Measurements from ENCODE around the gene LINS1. TPM values are rescaled to one million over a fixed set of nuclear protein-coding genes. Genes with fewer than 3 reads are reported as not detected.

LINS1 gene
- total and polyA plus RNA-seq, 10 of the 15 experiments (the other 5 are each of a cell fraction or from before 2014, with no cell fraction given) = 13.5 to 33.1 (median 20.3) TPM

DNA sequence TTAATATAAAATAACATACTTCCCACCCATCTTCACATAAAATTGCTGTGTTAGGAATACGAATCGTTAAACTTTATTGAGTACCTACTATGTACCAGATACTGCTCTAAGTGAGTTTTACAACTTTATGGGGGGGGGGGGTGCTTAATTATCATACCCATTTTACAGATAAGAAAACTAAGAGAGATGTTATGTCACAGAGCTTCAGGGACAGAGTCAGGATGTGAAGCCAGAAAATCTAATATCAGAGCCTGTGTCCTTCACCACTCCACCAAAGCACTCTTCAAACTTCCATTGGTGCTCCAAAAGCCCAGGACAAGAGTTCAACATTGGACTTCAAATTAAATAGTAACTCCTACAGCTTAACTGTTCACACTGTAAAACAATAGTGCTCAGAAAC is 8.6 kb downstream of the LINS1 start:
- no peaks in the 10 kb centered on the region for H4K20me1 ChIP-seq (ENCODE audit: control insufficient read depth, insufficient read depth)
- FAIRE-seq (no peak), ATAC-seq (no peak), DNase-seq (ENCODE audit: low read depth, low spot score) (no peak)
- TF ChIP-seq CBX5 (IDR thresholded peaks at IDR 0.05; ENCODE audit: low read depth) (no peak), NRF1 (conservative IDR thresholded peaks at IDR 0.05; ENCODE audit: low read depth, low read length) (no peak)
- peaks cover 44% of the 10 kb centered on the region for H3K79me2 ChIP-seq (ENCODE audit: control insufficient read depth, insufficient read depth, low read length)
- no peak overlapping the region for H2AFZ ChIP-seq (ENCODE audit: control insufficient read depth, low read depth, low read length)
- H3K4me2 ChIP-seq (ENCODE audit: control insufficient read depth, insufficient read depth) = no peak overlapping the region
- RAD21 ChIA-PET (ENCODE audit: unreplicated experiment) = no interaction called here
- CTCF ChIA-PET = interaction anchor here (1.1 to 1.3 kb wide), 2 partner anchors 11 to 21 kb away, joined by 3 to 4 read pairs; no protein-coding TSS in a partner anchor
- peaks cover 19% of the 10 kb centered on the region for H3K4me1 ChIP-seq (ENCODE audit: control insufficient read depth, insufficient read depth, low read length)
- peaks cover 0 to 2% of the 10 kb centered on the region in 2 experiments; a peak in 1 of 4 replicates for H3K36me3 ChIP-seq (ENCODE audit: control insufficient read depth in 2 of 2, insufficient read depth in 2 of 2, low read length in 1 of 2)
- H3K4me3 ChIP-seq = no peak overlapping the region
- WGBS (ENCODE audit: insufficient coverage, insufficient replicate concordance, low lambda C conversion rate, missing lambda C conversion rate) = 98% methylated on average over 2 of the region's 2 CpGs
- no peak overlapping the region for H3K9ac ChIP-seq (ENCODE audit: control insufficient read depth, insufficient read depth, low read length)
- intact Hi-C loops (cut with micrococcal nuclease; ENCODE audit: unreplicated experiment) (no loop called here), in situ Hi-C loops (cut with MboI) (loop anchor here (10.0 kb wide), 1 partner anchor 659 kb away; no protein-coding TSS in a partner anchor)
- H3K9me3 ChIP-seq (replicated peaks; ENCODE audit: control insufficient read depth, insufficient read depth, low read length) = peaks cover 11% of the 10 kb centered on the region
- POLR2A ChIA-PET = no interaction called here
- no TSS peak for BruUV-seq (replicated peaks)
- no peak overlapping the region for H3K27ac ChIP-seq (ENCODE audit: control insufficient read depth, insufficient read depth)
- H3K27me3 ChIP-seq (replicated peaks in 1 of 2; ENCODE audit: control insufficient read depth in 2 of 2, insufficient read depth in 2 of 2, low read length in 1 of 2) = no peaks in the 10 kb centered on the region
- SMC1A ChIA-PET (ENCODE audit: uncharacterized antibody, unreplicated experiment) = no interaction called here

DNA sequence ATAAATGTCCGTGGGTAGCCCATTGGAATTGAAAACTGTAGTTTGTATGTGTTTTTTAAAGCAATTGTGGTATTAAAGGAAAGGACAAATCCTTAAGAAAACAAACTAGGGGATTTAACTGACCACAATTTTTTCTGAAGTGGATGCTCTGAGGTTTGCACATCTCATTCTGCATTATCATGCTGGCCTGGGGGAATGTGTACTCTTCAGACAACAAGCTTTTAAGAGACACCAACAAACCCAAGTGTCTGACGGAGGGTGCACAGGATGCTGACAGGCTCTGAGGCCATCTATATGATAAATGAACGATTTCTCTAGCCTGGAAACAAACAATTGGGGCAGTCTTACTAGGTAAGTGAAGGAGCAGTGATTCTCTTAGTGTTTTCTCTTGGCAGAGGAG is 9.1 kb downstream of the LINS1 start:
- in situ Hi-C loops (cut with MboI) = loop anchor here (10.0 kb wide), 1 partner anchor 658 kb away; no protein-coding TSS in a partner anchor
- peaks cover 11% of the 10 kb centered on the region for H3K9me3 ChIP-seq (replicated peaks; ENCODE audit: control insufficient read depth, insufficient read depth, low read length)
- H3K36me3 ChIP-seq (ENCODE audit: control insufficient read depth in 2 of 2, insufficient read depth in 2 of 2, low read length in 1 of 2) = peaks cover 0 to 2% of the 10 kb centered on the region in 2 experiments; a peak in 1 of 4 replicates
- peaks cover 17% of the 10 kb centered on the region for H3K4me1 ChIP-seq (ENCODE audit: control insufficient read depth, insufficient read depth, low read length)
- no peaks in the 10 kb centered on the region for H3K27me3 ChIP-seq (replicated peaks in 1 of 2; ENCODE audit: control insufficient read depth in 2 of 2, insufficient read depth in 2 of 2, low read length in 1 of 2)
- FAIRE-seq (no peak), DNase-seq (ENCODE audit: low read depth, low spot score) (no peak), ATAC-seq (no peak)
- no peaks in the 10 kb centered on the region for H4K20me1 ChIP-seq (ENCODE audit: control insufficient read depth, insufficient read depth)
- POLR2A ChIA-PET = no interaction called here
- RAD21 ChIA-PET (ENCODE audit: unreplicated experiment) = no interaction called here
- H3K4me2 ChIP-seq (ENCODE audit: control insufficient read depth, insufficient read depth) = no peak overlapping the region
- SMC1A ChIA-PET (ENCODE audit: uncharacterized antibody, unreplicated experiment) = no interaction called here
- BruUV-seq (replicated peaks) = no TSS peak
- H3K4me3 ChIP-seq = no peak overlapping the region
- H3K9ac ChIP-seq (ENCODE audit: control insufficient read depth, insufficient read depth, low read length) = no peak overlapping the region
- H3K79me2 ChIP-seq (ENCODE audit: control insufficient read depth, insufficient read depth, low read length) = peaks cover 39% of the 10 kb centered on the region
- 91% methylated on average over 3 of the region's 3 CpGs for WGBS (ENCODE audit: insufficient coverage, insufficient replicate concordance, low lambda C conversion rate, missing lambda C conversion rate)
- intact Hi-C loops (cut with micrococcal nuclease; ENCODE audit: unreplicated experiment) = no loop called here
- CTCF ChIA-PET = interaction anchor here (0.9 to 1.3 kb wide), 3 partner anchors 9 to 20 kb away, joined by 3 to 4 read pairs (median 3); partner anchors contain the start of gene LINS1
- H3K27ac ChIP-seq (ENCODE audit: control insufficient read depth, insufficient read depth) = no peak overlapping the region
- H2AFZ ChIP-seq (ENCODE audit: control insufficient read depth, low read depth, low read length) = no peak overlapping the region
- TF ChIP-seq, protein P1, sequence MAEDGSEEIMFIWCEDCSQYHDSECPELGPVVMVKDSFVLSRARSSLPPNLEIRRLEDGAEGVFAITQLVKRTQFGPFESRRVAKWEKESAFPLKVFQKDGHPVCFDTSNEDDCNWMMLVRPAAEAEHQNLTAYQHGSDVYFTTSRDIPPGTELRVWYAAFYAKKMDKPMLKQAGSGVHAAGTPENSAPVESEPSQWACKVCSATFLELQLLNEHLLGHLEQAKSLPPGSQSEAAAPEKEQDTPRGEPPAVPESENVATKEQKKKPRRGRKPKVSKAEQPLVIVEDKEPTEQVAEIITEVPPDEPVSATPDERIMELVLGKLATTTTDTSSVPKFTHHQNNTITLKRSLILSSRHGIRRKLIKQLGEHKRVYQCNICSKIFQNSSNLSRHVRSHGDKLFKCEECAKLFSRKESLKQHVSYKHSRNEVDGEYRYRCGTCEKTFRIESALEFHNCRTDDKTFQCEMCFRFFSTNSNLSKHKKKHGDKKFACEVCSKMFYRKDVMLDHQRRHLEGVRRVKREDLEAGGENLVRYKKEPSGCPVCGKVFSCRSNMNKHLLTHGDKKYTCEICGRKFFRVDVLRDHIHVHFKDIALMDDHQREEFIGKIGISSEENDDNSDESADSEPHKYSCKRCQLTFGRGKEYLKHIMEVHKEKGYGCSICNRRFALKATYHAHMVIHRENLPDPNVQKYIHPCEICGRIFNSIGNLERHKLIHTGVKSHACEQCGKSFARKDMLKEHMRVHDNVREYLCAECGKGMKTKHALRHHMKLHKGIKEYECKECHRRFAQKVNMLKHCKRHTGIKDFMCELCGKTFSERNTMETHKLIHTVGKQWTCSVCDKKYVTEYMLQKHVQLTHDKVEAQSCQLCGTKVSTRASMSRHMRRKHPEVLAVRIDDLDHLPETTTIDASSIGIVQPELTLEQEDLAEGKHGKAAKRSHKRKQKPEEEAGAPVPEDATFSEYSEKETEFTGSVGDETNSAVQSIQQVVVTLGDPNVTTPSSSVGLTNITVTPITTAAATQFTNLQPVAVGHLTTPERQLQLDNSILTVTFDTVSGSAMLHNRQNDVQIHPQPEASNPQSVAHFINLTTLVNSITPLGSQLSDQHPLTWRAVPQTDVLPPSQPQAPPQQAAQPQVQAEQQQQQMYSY (CRISPR knock-in tag; IDR thresholded peaks at IDR 0.05) = no peak
- no peak for TF ChIP-seq RB1 (IDR thresholded peaks at IDR 0.05; ENCODE audit: borderline replicate concordance)
- TF ChIP-seq PAX8 (IDR thresholded peaks at IDR 0.05) = no peak
- TF ChIP-seq JUNB (IDR thresholded peaks at IDR 0.05) = no peak
- TF ChIP-seq KDM1A (IDR thresholded peaks at IDR 0.05; ENCODE audit: borderline replicate concordance) = no peak
- TF ChIP-seq SMAD1 (IDR thresholded peaks at IDR 0.05; ENCODE audit: low read depth, partially characterized antibody) = no peak
- TF ChIP-seq CREB1 (IDR thresholded peaks at IDR 0.05; ENCODE audit: low read depth) = no peak
- TF ChIP-seq, protein P2, sequence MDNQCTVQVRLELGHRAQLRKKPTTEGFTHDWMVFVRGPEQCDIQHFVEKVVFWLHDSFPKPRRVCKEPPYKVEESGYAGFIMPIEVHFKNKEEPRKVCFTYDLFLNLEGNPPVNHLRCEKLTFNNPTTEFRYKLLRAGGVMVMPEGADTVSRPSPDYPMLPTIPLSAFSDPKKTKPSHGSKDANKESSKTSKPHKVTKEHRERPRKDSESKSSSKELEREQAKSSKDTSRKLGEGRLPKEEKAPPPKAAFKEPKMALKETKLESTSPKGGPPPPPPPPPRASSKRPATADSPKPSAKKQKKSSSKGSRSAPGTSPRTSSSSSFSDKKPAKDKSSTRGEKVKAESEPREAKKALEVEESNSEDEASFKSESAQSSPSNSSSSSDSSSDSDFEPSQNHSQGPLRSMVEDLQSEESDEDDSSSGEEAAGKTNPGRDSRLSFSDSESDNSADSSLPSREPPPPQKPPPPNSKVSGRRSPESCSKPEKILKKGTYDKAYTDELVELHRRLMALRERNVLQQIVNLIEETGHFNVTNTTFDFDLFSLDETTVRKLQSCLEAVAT (IDR thresholded peaks at IDR 0.05) = no peak
- no peak for TF ChIP-seq ZNF24 (IDR thresholded peaks at IDR 0.05)
- no peak for TF ChIP-seq SMAD5 (IDR thresholded peaks at IDR 0.05; ENCODE audit: low read depth)
- no peak for TF ChIP-seq BHLHE40 (IDR thresholded peaks at IDR 0.05; ENCODE audit: borderline replicate concordance in 1 of 2, low read depth in 2 of 2, low read length in 1 of 2)
